Measurements from ENCODE around the gene IKBIP.

GRCh38 chr12:98674841-98675240, 30.3 kb upstream of the IKBIP start:
- no peak for TF ChIP-seq HDAC6 (IDR thresholded peaks at IDR 0.05; ENCODE audit: low read depth, low read length)
- no peak for TF ChIP-seq TOE1 (IDR thresholded peaks at IDR 0.05; ENCODE audit: borderline replicate concordance)
- TF ChIP-seq TOE1 (CRISPR knock-in tag; IDR thresholded peaks at IDR 0.05; ENCODE audit: borderline replicate concordance, low read depth) = no peak
- TF ChIP-seq ZHX1 (conservative IDR thresholded peaks at IDR 0.05; ENCODE audit: low read length) = no peak
- TF ChIP-seq HCFC1 (IDR thresholded peaks at IDR 0.05; ENCODE audit: low read depth, low read length) = no peak
- no peak for TF ChIP-seq ZNF253 (CRISPR knock-in tag; conservative IDR thresholded peaks at IDR 0.05)

Measured in K562 (cell line).